Measurements from ENCODE around the gene ZRANB3.

DNA sequence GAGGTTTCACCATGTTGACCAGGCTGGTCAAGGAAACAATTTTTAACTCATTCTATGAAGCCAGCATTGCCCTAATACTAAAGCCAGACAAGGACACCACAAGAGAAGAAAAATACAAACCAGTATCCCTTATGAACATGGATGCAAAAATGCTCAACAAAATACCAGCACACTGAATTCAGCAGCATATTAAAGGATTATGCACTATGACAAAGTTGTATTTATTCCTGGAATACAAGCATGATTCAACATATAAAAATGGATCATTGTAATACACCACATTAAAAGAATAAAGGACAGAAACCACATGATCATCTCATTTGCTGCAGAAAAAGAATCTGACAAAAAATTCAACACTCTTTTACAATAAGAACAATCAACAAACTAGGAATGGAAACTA lies 340.2 kb downstream of the ZRANB3 start:
- TF ChIP-seq, protein P1, sequence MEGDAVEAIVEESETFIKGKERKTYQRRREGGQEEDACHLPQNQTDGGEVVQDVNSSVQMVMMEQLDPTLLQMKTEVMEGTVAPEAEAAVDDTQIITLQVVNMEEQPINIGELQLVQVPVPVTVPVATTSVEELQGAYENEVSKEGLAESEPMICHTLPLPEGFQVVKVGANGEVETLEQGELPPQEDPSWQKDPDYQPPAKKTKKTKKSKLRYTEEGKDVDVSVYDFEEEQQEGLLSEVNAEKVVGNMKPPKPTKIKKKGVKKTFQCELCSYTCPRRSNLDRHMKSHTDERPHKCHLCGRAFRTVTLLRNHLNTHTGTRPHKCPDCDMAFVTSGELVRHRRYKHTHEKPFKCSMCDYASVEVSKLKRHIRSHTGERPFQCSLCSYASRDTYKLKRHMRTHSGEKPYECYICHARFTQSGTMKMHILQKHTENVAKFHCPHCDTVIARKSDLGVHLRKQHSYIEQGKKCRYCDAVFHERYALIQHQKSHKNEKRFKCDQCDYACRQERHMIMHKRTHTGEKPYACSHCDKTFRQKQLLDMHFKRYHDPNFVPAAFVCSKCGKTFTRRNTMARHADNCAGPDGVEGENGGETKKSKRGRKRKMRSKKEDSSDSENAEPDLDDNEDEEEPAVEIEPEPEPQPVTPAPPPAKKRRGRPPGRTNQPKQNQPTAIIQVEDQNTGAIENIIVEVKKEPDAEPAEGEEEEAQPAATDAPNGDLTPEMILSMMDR (IDR thresholded peaks at IDR 0.05; ENCODE audit: low read depth, low read length), result no peak
- TF ChIP-seq EZH2phosphoT487 (IDR thresholded peaks at IDR 0.05; ENCODE audit: low read depth), result no peak

All from OCI-LY3 (cell line).